Measurements from ENCODE around the gene SDC1.

SDC1 gene

DNA sequence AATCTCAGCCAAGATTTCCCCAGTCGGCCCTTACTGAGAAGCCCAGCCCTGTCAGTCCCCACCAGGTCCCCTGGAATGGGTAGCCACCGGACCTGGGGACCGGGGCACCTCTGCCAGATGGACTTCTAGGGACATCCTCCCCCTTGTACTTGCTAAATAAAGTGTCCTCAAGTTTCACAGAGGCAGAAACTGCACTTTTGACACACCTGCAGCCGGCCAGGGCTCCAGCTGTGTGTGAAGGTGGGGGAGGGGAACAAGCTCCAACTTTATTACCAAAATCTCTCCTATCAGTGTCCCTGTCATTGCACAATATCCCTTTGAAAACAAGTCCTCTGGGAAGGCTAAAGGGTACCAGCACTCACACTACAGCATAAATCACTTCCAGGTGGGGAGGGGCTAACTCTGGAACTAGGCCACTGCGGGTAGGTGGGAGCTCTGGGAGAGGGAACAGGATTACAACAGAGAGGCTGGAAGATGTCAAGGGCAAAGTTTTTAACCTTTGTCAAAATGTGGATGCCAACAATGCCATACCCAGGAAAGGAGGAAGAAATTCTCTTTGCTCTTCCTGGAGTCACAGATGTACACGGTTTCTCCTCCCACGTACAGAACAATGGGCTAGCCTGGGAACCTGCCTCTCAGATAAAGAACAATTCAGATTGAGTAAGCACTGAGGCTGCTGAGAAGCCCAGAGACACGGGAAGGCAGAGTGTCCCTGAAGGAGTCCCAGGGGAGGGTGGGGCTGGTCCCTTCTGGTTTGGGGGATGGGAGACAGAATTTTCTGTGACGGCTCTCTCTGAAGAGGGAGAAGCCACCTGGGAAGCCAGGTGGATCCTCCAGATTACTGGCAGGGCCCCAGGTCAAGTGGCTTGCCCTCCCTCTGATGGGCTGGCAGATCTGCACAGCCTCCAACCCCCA lies 11.0 kb downstream of the SDC1 start:
- no peak for DNase-seq

DNA sequence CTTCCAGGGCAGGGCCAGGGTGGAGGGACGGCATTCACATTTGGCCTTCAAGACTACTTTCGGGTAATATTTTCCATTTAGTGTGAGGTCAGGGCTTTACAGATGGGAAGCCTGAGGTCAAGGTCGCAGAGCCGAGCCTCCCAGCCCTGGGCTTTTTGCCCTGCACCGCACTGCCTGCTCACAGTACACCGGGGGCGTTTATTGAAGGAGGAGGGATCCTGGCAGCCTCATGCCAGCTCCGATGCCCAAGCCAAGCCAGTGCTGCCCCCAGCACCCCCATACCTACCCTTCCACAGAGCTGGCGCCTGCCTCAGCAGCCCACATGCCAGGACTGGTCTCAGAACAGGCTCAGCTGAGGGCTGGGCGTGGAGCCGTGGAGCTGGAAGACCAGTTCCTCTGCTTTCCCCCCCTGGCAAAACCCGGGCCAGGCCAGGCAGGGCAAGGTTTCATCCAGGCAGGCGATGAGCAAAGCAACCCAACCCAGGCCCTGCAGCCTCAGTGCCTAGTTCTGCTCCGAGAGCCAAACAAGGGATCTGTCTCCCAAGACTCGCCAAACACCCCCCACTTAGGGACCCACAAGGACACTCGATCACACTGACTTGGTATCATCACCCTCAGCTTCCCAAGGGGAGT lies 11.9 kb downstream of the SDC1 start:
- no peak for DNase-seq

DNA sequence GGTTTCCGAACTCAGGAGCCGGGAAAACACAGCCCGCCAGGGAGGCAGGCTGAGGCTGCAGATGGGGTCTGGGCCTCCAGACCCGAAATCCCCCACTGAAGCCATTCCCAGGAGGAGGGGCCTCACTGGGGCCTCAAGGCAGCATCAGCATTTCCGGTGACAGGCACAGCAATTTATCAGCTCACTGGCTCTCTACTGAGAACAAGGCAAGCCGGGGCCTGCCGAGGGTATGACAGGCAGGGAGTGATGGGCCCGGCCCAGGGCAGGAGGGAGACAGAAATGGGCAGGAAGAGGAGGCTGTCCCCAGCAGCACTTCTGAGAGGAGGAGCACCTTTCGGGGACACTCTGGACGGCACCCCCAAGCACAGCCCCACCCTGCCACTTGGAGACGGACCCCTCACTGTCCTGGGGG lies 12.5 kb downstream of the SDC1 start:
- DNase-seq: no peak

DNA sequence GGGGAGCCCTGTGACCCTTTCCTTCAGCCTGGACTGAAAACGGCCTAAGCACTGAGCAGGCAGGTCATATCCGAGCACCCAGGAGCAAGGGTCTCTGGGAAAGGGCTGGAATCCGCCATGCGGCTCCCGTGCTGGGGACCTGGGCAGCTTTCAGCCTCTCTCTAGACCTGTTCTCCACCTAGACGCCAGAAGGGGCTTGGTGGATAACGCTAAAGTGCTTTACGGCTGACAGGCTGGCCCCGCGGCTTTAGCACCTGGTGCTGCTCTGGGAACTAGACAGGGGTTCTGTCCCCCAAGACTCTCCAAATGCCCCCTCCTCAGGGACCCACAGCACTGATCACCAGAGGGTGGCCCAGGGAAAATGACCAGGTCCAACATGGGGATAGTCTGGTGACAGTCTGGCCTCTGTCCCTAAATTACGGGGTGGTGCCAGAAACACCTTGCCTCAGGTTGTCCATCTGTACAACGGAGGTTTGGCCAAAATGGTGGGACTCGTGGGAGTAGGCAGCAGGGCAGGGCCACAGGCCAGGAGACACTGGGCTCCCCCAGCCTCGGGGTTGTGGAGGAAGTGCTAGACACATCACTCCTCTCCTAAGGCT lies 13.0 kb downstream of the SDC1 start:
- no peak for DNase-seq

DNA sequence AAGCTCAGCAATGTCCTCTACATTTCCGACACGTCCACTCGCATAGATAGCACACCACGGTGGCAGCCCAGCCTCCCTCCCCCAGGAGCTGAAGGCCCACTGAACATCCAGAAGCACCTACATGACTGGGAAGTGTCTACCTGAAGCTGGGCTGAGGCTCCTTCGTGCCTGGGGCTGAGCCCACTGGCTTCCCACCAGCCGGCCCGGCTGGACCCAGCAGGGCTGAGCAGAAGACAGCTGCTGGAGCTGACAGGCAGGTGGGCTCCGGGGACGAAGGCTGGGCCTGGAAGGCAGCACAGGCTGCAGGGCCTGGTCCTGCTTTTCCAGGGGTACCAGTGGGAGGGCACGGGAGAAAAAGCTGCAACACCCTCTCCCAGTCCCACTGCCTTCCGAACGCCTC lies 13.5 kb downstream of the SDC1 start:
- no peak for DNase-seq

DNA sequence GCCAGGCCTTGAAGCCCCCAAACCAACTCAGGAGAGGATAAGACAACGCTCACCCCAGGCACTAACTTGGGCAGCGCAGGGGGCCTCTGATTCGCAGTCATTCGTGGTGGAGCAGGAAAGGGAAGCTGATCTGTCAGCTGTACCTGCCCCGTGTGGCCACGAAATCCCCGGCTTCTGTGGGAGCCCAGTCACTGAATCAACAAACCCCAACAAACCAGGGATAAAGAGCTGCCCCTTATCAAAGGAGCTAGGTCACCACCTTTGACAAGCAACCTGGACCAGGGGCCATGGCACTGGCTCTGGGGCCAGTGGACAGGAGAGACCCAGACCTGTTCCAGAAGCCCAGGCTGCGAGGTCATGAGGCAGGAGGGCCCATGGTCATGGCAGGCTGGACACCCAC lies 14.5 kb downstream of the SDC1 start:
- DNase-seq: no peak

DNA sequence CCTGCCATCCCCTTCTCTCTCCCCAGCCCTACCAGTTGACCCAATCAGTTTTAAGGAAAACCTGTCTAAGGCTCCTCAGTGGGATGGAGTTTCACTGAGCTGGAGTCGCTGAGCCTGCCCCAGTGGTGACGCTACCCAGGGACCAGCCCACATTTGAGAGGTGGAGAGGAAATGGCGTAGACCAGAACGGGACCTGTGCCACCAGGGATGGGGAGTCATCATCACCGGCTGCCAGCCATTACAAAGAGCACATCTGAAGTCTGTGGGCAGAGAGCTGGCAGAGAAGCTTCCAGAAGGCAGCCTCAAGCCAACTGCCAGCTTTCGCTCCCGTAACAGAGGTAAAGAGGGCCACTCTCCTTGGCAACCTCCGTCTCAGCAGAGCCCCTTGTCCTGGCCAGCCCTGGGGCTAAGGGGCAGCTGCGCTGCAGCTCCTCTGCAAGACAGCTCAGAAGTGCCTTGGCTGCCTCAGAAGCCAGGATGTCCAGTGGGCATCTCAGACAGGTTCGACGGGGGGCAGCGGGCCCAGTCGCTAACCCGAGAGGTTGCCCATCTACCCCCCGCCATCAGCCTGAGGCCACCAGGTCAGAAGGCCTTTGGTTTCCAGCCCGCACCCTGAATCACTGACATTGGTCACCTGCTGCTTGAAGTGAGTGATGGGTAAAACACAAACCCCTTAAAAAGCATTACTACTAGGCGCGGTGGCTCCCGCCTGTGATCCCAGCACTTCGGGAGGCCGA lies 15.4 kb downstream of the SDC1 start:
- DNase-seq: no peak

DNA sequence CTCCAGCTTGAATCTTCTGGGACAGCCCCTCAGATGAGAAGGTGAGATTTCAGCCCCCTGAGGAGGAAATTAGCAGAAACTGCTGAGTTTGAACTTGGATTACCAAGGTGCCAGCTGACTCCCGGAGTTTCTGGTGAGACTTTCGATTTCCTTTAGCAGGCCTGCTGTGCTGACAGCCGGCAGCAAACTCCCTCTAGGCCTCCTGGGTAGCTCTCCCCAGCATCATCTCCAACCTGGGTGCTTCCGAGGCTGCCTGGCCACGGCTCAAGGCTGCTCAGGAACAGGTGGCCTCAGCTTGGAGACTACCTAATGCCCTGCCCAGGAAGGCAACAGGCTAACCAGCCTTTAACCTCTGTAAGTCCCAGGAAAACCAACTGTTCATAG lies 16.5 kb downstream of the SDC1 start:
- no peak for DNase-seq

DNA sequence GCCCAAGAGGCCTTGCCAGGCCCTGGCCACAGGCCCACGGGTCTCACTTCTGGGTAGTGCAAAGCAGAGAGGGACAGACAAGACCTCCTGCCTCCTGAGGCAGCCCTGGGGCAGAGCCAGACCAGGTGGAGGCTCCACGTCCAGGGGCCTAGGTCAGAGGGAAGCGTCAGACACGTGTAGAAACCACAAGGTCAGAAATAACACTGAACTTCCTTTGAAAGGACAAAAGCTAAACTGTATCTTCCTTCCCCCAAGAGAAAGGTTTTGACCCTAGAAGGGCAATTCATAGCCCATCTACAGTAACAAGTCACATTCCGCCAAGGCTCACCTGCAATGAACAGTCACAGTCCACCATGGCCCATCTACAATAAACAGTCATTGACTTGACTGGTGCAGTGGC lies 17.9 kb downstream of the SDC1 start:
- DNase-seq: no peak

DNA sequence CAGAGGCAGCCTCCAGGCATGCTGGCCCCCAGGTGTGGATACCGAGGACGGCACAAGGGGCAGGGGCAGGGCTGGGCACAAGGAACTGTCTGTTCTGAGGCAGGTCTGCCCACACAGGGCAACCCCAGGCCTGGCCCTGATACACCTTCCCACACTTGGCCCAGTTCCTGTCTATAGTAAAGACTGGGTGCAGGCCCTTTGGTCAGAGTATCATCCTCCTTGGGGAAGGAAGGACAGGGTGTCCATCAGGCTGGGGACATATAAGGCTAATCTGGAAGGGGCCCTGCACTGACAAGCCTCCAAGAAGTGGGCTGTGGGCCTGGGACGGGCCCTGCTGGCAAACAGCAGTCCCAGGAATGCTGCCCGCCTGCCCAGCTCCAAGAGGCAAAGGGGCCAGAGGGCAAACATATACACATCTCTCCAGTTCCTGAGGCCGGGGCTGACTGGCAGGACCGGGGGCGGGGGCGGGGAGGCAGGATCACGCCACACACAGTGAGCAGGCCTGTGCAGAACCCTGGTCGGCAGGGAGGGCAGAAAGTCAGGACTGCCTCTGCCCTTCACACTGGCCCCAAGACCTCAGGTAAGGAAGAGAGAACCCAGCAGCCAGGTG lies 18.9 kb downstream of the SDC1 start:
- DNase-seq: no peak

DNA sequence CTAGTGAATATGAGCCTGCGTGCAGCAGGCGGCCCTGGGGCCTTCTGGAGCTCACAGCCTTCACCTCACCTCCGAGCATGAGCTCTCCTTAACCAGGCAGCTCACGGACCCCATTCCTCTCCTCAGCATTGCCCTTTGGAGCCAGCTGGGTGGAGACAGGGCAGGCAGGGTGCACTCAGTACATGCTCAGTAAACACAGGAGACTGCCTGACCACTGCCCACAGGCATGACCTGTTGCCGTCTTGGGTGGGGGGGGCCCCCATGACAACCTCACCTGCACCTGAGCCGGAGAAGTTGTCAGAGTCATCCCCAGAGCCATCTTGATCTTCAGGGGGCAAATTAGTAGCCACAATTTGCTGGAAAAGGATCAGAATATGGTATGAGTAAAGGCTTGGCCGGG lies 19.9 kb downstream of the SDC1 start:
- no peak for DNase-seq

DNA sequence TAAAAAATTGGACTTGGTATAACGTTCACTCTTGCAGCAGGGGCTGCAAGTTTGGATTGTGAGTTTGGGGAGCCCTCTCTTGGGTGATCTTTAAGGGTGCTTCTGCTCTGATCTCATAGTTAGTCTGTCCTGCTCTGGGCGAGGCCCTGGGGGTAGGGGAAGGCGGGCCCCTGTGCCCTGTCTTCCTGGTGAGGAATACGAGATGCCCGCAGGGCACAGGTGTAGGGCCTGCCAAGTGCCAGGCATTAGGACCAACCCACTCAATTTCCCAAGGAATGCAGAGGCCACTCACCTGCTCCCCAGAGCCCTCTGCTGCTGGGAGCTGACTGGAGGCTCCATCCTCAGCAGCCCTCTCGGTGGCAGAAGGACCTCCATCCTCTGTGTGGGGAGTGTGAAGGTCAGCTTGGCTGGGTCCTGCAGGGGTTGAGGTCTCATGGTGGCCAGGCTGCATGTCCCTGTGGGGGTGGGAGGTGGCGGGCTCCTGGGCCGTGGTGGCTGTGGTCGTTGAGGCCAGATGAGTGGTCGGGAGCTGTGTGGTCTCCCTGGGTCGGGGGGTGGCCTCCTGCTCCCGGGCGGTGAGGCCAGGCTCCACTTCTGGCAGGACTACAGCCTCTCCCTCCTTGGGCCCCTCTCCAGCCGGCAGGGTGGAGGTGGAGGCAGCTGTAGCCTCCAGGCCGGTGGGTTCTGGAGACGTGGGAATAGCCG lies 21.3 kb downstream of the SDC1 start:
- DNase-seq: no peak

DNA sequence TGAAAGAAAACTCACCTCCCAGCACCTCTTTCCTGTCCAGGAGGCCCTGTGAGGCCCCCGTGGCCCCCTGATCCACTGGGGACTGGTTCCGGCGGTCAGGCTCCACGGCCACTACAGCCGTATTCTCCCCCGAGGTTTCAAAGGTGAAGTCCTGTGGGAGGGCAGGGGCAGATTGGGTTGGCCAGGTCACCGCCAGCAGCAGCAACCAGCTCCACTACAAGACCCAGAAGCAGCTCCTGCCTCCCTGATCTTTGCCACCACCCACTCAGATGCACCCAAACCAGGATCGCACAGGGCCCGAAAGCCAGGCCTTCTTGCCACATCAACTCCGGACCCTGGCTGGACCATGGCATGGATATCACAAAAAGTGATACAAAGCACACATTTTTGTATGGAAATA lies 21.9 kb downstream of the SDC1 start:
- no peak for DNase-seq

DNA sequence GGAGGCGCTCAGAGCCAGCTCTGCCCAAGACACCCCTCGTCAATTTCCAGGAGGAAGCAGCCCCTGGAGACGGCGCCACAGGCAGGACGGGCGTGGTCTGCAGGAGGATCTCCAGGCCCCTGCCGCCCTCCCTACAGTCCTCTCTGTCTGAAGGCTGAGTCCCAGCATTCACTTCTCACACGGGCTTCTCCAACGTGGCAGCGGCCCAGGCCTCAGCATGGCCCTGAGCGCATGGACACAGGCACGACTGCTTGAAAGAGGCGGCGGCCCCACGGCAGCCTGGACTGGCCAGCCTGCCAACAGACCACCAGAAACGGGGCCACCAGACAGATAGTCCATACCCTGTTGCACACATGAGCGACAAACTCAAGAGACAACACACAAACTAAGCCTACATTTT lies 23.3 kb downstream of the SDC1 start:
- DNase-seq: no peak

DNA sequence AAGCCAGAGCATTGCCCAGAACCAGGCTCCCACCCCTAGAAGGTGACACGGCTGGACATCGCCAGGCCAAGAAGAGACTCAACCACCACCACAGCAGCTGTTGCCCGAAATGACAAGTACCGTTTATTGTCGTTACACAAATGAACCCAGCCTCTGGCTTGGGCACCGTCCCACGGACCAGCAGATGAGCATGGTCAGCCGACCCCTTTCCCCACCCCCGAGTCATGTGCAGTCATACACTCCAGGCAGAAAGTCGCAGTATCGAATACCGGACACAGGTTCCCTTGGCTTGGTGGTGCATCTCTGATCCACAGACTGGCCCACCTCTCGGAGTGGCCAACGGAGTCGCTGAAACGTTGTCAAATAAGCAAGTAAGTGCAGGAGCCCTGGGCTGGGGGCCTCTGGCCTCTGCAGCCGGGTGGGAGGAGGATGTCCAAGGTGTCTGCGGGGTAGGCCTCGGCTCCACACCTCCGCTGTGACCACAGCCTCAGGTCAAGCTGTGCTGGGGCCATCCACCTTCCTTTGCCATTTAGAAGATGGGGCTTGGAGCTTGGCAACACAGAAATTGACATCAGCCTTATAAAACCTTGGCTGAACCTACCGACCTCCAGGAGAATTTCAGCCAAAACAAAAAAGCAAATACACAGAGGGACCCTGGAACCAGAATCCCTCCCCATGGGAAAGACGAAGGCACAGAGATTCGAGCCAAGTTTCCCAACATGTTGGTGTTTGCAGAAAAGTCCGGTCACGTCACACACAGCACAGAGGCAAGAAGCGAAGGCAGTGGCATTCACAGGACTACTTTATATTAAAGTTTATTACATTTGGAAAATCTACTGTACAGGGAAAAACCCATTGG lies 24.0 kb downstream of the SDC1 start:
- no peak for DNase-seq

DNA sequence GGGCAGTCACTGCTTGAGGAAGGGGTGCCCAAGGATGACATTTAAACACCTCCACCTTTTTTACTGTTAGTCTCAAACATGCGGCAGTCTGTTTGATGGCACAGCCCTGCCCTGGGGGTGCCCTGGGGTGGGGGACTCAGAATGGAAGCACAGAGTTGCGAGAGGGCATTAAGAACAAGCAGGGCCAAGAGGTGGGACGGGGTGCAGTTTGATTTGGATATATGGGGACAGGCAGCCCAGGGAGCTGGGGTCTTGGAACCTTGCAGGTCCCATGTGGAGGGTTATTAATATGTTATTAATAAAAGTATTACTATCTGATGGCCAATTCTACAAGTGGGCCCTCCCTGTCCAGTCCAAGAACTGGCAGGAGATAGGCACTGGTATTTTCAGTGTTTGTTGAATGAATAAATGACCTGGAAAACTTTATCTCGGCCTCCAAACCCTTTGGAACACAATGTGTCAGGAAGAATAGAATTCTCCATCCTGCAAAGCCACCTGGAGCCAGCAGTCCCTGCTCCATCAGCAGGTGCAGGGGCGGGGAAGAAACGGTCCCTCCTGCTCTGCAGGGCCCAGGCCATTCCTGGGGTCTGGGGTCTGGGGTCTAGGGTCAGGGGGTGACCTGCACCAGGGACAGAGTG lies 25.2 kb downstream of the SDC1 start:
- no peak for DNase-seq

DNA sequence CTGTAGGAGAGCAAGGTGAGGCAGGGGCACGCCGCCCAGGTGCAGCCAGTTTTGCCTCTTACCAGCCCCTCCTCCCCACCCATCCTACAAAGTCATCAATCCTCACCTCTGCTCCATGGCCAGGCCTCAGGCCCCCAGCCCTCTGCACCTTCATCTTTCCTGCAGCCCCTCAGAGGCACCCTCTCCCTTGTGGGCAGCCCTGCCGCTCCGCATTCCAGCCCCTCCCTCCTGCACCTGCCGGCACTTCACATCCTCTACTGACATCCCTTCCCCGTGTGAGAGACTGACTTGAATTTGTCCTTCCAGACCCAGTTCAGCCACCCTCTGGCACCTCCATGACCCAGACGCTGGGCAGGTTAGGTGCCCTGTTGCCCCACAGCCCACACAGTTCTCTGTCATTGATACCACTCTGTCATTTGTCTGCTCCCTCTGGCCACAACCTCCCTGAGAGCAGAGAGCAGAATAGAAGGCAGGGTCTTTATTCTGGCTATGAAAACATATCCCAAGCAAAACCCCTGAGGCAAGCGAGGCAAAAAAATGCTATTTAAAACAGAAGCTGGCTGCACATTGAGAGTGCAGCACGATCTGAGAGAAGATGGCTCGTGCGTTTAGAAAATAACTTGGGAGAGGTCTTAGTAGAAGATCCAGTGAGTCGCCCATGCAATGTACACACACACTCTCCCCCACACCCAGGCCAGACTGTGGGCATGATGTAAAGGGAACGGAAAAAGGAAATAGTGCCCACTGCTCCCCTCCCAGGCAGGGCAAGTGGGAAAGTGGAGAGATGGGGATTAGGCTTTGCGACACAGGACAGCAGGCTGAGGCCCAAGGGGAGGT lies 25.9 kb downstream of the SDC1 start:
- DNase-seq: no peak

DNA sequence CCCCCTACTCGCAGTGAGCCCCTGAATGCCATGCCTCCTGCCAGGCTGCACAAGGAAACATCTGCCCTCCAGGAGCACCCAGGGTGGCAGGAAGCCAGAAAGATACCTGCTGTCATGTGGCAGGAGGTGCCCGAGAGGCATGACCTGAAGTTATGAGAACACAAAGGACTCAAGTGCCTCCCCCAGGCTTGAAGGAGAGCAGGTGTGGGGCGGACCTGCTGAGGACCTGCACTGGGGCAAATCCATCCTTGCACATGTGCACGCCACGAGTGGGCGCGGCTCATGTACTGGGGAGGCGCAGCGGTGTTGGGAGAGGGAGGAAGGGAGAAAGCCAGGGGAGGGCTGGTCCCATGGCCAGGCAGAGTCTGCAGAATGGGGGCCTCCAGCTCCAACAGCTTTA lies 26.9 kb downstream of the SDC1 start:
- no peak for DNase-seq

DNA sequence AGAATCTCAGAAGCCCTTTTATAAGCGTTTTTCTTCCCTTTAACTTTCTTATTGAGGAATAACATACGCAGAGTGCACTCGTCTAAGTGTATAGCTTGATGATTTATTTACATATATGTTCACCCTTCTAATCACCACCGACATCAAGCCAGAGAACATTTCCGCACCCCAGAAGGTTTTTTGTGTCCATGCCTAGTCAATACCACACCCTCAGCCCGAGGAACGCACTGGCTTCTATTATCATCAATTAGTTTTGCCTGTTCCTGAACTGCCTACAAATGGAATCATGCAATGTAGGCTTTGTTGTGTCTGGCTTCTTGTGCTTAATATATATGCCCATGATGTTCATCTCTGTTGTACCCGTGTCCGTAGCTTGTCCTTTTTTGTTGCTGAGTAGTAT lies 27.7 kb downstream of the SDC1 start:
- no peak for DNase-seq

DNA sequence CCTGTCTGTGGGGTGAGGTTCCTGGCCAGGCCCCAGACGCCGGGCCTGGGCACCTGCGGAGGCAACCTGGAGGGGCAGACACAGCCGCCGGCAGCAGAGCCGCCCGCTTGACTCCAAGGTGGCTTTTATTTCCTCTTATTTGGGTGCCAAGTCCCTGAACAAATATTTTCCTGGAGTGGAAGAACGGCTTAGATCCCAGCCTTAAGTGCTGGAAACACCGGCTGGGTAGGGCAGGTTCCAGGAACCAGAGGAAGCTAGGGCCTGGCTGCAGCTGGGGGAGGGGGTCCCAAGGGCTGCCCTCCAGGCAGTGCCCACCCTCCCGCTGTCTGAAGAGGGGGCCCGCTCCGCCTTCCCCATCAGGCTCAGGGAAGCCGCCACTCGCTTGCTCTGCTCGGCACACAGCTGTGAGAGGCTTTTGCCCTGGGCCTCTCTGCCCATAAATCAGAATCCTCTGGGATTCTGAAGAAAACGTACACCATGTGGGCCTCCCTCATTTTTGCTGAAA lies 28.2 kb downstream of the SDC1 start:
- DNase-seq: no peak

All from stimulated activated naive CD4-positive, alpha-beta T cell (primary cell).